ENCODE data around the gene TBC1D9. TPM values are rescaled to one million over a fixed set of nuclear protein-coding genes. Genes with fewer than 3 reads are reported as not detected.

TBC1D9 gene
- total RNA-seq, 1 experiment from 2014 or later: 9.5 TPM

DNA sequence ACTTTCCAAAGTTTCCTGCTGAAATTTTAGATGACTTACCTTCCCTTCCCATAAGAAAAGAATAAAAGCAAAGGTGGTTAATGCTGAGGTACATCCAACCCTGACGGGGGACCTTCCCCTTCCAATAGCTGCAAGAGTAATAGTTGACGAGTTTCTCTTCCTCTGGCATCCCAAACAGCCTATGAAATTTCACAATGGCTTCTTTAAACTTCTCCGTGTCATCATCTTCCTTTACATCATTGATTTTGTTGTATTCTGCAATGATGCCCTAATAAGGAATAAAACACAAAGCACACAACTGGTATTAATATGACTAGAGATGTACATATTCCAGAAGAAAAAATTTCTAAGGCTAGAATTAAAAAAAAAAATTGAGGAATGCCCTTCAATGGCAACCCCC is 76.6 kb downstream of the TBC1D9 start:
- no peak for TF ChIP-seq EZH2 (IDR thresholded peaks at IDR 0.05)
- TF ChIP-seq, protein P1, sequence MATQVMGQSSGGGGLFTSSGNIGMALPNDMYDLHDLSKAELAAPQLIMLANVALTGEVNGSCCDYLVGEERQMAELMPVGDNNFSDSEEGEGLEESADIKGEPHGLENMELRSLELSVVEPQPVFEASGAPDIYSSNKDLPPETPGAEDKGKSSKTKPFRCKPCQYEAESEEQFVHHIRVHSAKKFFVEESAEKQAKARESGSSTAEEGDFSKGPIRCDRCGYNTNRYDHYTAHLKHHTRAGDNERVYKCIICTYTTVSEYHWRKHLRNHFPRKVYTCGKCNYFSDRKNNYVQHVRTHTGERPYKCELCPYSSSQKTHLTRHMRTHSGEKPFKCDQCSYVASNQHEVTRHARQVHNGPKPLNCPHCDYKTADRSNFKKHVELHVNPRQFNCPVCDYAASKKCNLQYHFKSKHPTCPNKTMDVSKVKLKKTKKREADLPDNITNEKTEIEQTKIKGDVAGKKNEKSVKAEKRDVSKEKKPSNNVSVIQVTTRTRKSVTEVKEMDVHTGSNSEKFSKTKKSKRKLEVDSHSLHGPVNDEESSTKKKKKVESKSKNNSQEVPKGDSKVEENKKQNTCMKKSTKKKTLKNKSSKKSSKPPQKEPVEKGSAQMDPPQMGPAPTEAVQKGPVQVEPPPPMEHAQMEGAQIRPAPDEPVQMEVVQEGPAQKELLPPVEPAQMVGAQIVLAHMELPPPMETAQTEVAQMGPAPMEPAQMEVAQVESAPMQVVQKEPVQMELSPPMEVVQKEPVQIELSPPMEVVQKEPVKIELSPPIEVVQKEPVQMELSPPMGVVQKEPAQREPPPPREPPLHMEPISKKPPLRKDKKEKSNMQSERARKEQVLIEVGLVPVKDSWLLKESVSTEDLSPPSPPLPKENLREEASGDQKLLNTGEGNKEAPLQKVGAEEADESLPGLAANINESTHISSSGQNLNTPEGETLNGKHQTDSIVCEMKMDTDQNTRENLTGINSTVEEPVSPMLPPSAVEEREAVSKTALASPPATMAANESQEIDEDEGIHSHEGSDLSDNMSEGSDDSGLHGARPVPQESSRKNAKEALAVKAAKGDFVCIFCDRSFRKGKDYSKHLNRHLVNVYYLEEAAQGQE (IDR thresholded peaks at IDR 0.05; ENCODE audit: low read depth): no peak
- TF ChIP-seq ZNF274 (IDR thresholded peaks at IDR 0.05; ENCODE audit: low read depth, low read length): no peak
- TF ChIP-seq SIN3A (IDR thresholded peaks at IDR 0.05; ENCODE audit: low read depth): no peak
- TF ChIP-seq CBX3 (IDR thresholded peaks at IDR 0.05; ENCODE audit: low read depth): no peak
- no peak for TF ChIP-seq JUND (IDR thresholded peaks at IDR 0.05)
- TF ChIP-seq, protein P2, sequence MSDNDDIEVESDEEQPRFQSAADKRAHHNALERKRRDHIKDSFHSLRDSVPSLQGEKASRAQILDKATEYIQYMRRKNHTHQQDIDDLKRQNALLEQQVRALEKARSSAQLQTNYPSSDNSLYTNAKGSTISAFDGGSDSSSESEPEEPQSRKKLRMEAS (IDR thresholded peaks at IDR 0.05): no peak
- no peak for TF ChIP-seq SRF (IDR thresholded peaks at IDR 0.05; ENCODE audit: low read depth)
- TF ChIP-seq CEBPB (IDR thresholded peaks at IDR 0.05; ENCODE audit: low read depth): no peak
- no peak for TF ChIP-seq EGR1 (IDR thresholded peaks at IDR 0.05; ENCODE audit: low read depth)
- TF ChIP-seq, protein P3, sequence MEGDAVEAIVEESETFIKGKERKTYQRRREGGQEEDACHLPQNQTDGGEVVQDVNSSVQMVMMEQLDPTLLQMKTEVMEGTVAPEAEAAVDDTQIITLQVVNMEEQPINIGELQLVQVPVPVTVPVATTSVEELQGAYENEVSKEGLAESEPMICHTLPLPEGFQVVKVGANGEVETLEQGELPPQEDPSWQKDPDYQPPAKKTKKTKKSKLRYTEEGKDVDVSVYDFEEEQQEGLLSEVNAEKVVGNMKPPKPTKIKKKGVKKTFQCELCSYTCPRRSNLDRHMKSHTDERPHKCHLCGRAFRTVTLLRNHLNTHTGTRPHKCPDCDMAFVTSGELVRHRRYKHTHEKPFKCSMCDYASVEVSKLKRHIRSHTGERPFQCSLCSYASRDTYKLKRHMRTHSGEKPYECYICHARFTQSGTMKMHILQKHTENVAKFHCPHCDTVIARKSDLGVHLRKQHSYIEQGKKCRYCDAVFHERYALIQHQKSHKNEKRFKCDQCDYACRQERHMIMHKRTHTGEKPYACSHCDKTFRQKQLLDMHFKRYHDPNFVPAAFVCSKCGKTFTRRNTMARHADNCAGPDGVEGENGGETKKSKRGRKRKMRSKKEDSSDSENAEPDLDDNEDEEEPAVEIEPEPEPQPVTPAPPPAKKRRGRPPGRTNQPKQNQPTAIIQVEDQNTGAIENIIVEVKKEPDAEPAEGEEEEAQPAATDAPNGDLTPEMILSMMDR (IDR thresholded peaks at IDR 0.05 in 2 of 3, conservative IDR thresholded peaks at IDR 0.05 in 1 of 3; ENCODE audit: borderline replicate concordance in 1 of 3, insufficient read depth in 1 of 3, low read depth in 2 of 3, low read length in 2 of 3): no peak
- TF ChIP-seq ZFX (IDR thresholded peaks at IDR 0.05): no peak
- Histone ChIP-seq H3K9me3 (ENCODE audit: control insufficient read depth in 1 of 2, insufficient read depth in 1 of 2, low read depth in 1 of 2, low read length in 2 of 2) (no peaks in the 10 kb centered on the region), H3K4me3 (replicated peaks in 1 of 2; ENCODE audit: low read depth in 1 of 2, low read length in 2 of 2) (no peak overlapping the region), H3K4me1 (ENCODE audit: control insufficient read depth in 1 of 2, insufficient read depth in 2 of 2, low read length in 2 of 2) (no peaks in the 10 kb centered on the region), H2AFZ (ENCODE audit: low read depth, low read length, poor library complexity, severe bottlenecking) (no peak overlapping the region), H3K27me3 (ENCODE audit: insufficient read depth, low read length) (no peaks in the 10 kb centered on the region), H3K27ac (ENCODE audit: low read depth, low read length) (no peak overlapping the region), H3K36me3 (ENCODE audit: control insufficient read depth in 1 of 2, insufficient read depth in 2 of 2, low read length in 2 of 2) (no peaks in the 10 kb centered on the region), H3K4me2 (ENCODE audit: low read length) (no peak overlapping the region), H3K9ac (ENCODE audit: low read length) (no peak overlapping the region), H3K9me2 (ENCODE audit: insufficient read depth) (no peaks in the 10 kb centered on the region), H4K20me1 (ENCODE audit: insufficient read depth) (no peaks in the 10 kb centered on the region), H3K79me2 (ENCODE audit: insufficient read depth, low read length) (no peaks in the 10 kb centered on the region)
- no TSS peak for BruUV-seq (replicated peaks)
- ATAC-seq (no peak), DNase-seq (ENCODE audit: low read depth, low spot score) (no peak)
- POLR2A ChIA-PET: no interaction called here
- CTCF ChIA-PET: no interaction called here
- RAD21 ChIA-PET (ENCODE audit: low non-redundant PET in 1 of 2, low total read pairs in 2 of 2, uncharacterized antibody in 2 of 2, unreplicated experiment in 2 of 2): no interaction called here
- intact Hi-C loops (cut with micrococcal nuclease): no loop called here
